Skeletal muscle tissue (tissue), 4 donors: ENCODE results near the gene PRKG1. TPM values are rescaled to one million over a fixed set of nuclear protein-coding genes. Genes with fewer than 3 reads are reported as not detected.

Experiments used
- H3K27ac ChIP-seq: one replicate; pipeline ENCODE4 v1.7.0; 2013; ENCODE audit warnings: mild to moderate bottlenecking, low read depth, low read length, inconsistent platforms
- H3K27me3 ChIP-seq, 3 donors: one replicate each; pipeline ENCODE4 v1.7.0; 2013; ENCODE audit warnings: low read length in 3 of 3; ENCODE audit not compliant: control insufficient read depth in 3 of 3, insufficient read depth in 3 of 3
- H3K36me3 ChIP-seq, 3 donors: one replicate each; pipeline ENCODE4 v1.7.0; 2013; ENCODE audit warnings: low read length in 3 of 3; ENCODE audit not compliant: control insufficient read depth in 3 of 3, insufficient read depth in 3 of 3
- H3K4me1 ChIP-seq, 3 donors: one replicate each; pipeline ENCODE4 v1.7.0; 2013; ENCODE audit warnings: low read length in 3 of 3, mild to moderate bottlenecking in 3 of 3; ENCODE audit not compliant: control insufficient read depth in 3 of 3, insufficient read depth in 3 of 3
- H3K4me3 ChIP-seq, 3 donors: one replicate each; pipeline ENCODE4 v1.7.0; 2013; ENCODE audit warnings: low read length in 3 of 3
- H3K9ac ChIP-seq, 3 donors: one replicate each; pipeline ENCODE4 v1.7.0; 2013; ENCODE audit warnings: low read length in 3 of 3, mild to moderate bottlenecking in 3 of 3, moderate library complexity in 2 of 3, low read depth in 1 of 3
- H3K9me3 ChIP-seq, 3 donors: one replicate each; pipeline ENCODE4 v1.7.0; 2013; ENCODE audit warnings: low read length in 3 of 3; ENCODE audit not compliant: control insufficient read depth in 3 of 3
- total RNA-seq: library from RNA; depleted of rRNA; stranded (reverse); fragments of >200 nt; gene quantifications from one replicate; pipeline ENCODE4 v1.2.3, GENCODE V29; 2014
- donor health status: Osteomylitis.

Gene PRKG1
- total RNA-seq, 1 donor from 2014 or later = 44.9 TPM

DNA sequence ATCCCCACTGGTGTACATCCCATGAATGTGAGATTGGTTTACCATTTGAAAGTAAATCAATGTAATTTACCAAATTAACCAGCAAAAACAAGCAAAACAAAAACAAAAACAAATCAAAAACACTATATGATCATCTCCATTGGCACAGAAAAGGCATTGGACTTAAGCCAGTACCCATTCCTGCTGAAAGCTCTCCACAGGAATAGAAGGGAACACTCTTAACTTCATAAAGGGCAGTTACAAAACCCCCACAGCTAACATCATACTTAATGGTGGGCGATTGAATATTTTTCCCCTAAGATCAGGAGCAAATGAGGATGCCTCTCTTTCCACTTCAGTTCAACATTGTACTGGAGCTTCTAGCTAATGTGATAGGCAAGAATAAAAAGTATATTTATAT lies 34.1 kb downstream of the PRKG1 start:
- no peaks in the 10 kb centered on the region for H3K4me1 ChIP-seq
- H3K27me3 ChIP-seq = no peaks in the 10 kb centered on the region
- H3K9me3 ChIP-seq = no peaks in the 10 kb centered on the region
- no peak overlapping the region for H3K4me3 ChIP-seq
- H3K27ac ChIP-seq = no peak overlapping the region
- no peak overlapping the region for H3K9ac ChIP-seq
- no peaks in the 10 kb centered on the region for H3K36me3 ChIP-seq

DNA sequence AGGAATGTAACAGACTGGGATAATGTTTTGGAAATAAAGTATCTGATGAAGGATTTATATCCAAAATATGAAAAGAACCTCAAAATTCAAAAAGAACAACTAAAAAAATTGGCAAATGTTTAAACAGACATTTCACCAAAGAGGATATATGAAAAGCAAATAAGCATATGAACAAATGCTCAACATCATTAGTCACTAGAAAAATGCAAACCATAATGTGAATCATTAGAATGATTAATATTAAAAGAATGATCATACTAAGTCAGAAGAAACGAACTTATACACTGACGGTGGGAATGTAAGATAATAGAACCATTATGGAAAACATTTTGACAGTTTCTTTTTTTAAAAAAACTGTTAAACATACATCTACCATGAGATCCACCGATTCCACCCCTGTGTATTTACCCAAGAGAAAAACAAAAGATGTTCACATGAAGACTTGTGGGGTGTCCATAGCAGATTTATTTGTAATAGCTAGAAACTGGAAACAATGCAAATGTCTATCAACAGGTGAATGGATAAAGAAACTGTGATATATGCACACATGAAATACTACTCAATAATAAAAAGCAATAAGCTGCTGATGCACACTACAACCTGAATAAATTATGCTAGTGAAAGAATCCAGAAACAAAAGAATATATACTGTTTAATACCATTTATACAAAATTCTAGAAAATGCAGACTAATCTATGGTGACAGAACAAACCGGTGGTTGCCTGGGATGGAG lies 35.7 kb downstream of the PRKG1 start:
- H3K9me3 ChIP-seq = no peaks in the 10 kb centered on the region
- no peaks in the 10 kb centered on the region for H3K27me3 ChIP-seq
- H3K36me3 ChIP-seq = no peaks in the 10 kb centered on the region
- no peaks in the 10 kb centered on the region for H3K4me1 ChIP-seq
- no peak overlapping the region for H3K4me3 ChIP-seq
- no peak overlapping the region for H3K9ac ChIP-seq
- no peak overlapping the region for H3K27ac ChIP-seq

DNA sequence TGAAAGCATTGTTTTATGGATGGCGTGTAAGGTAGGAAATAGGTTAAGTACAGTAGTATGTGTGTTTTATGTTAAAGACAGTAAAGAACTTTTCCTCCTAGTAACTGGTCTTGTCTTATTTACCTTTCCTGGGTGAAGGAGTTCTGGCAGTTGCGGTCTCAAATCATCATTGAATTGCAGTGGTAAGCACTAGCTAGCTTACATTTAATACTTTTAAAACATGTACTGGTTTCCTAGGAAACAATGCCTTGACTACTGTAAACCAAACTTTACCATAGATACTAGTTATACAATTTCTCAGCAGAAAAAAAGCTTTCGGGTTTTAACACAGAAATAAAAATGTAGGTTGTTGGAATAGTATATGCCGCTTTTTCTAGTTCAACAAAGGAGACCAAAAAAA lies 37.7 kb downstream of the PRKG1 start:
- Histone ChIP-seq H3K27ac (no peak overlapping the region), H3K9me3 (no peaks in the 10 kb centered on the region), H3K36me3 (no peaks in the 10 kb centered on the region), H3K4me1 (peaks cover 0 to 4% (median under 1%) of the 10 kb centered on the region in 3 donors), H3K4me3 (no peak overlapping the region), H3K27me3 (no peaks in the 10 kb centered on the region), H3K9ac (no peak overlapping the region)

DNA sequence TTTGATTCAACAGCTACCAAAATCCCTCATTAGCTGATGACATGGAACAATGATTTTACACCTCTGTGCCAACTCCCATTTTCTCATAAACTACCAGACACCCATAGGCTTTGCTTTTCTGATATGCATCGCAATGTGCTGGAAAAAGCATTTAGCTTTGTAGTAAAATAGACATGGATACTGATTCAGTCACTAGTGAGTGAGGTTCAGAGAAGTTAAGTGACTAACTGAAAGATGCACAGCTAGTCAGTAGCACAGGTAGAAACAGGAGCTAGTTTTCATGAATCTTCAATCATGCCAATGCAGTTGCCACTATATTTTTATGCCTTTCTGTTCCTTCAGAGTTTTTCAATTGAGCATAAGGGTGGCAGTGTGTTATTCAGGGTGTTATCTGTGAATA lies 38.7 kb downstream of the PRKG1 start:
- Histone ChIP-seq H3K27ac (no peak overlapping the region), H3K9me3 (no peaks in the 10 kb centered on the region), H3K27me3 (no peaks in the 10 kb centered on the region), H3K36me3 (no peaks in the 10 kb centered on the region), H3K4me1 (peaks cover 4 to 9% (median 9%) of the 10 kb centered on the region in 3 donors), H3K9ac (no peak overlapping the region), H3K4me3 (no peak overlapping the region)

DNA sequence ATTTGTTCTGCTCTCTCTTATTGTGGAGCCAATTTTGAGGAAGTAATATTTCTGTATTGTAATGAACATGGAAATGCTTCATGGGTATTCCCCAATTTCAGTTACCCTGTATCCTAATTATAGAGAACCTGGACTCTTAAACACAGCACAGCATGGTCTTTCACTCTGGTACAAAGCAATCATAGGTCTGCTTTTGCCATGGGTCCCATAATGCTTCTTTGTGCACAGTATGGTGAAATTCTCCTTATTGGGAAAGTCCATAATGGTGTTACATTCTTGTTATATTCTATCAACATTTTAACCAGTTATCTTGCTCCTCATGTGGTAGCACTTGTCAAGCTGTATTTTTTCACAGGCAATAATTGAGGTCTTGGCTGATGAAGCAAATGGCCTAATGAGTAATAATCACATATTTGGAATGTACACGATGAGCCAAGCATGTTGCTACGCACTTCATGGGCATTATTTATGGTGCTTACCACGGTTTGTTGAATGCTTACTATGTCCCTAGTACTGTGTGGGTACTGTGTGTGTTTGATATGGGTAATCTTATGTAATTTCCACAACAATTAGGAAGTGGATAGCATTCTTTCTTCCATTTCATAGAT lies 42.9 kb downstream of the PRKG1 start:
- no peaks in the 10 kb centered on the region for H3K27me3 ChIP-seq
- H3K9ac ChIP-seq = no peak overlapping the region
- H3K9me3 ChIP-seq = no peaks in the 10 kb centered on the region
- H3K27ac ChIP-seq = no peak overlapping the region
- H3K36me3 ChIP-seq = no peaks in the 10 kb centered on the region
- H3K4me1 ChIP-seq = peaks cover 4 to 9% (median 9%) of the 10 kb centered on the region in 3 donors
- H3K4me3 ChIP-seq = no peak overlapping the region

DNA sequence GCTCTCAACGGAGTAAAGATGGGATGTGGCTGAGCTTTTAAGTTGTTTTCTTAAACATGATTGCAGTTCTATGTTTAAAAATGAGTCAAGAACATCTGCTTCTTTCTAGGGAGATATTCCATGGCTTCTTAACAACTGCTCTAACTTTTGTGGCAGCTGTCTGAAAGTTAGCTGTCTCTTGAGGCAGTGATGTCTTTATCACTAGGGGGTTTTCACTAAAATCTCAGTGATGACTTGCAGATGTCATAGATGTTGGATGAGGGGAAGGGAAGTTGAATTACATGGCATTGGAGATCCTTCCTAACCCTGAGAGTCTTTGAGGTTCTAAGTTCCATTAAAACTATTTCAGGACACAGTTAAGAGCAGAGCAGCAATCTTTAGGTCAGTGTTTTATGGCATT lies 43.5 kb downstream of the PRKG1 start:
- H3K9ac ChIP-seq = no peak overlapping the region
- peaks cover 4 to 9% (median 9%) of the 10 kb centered on the region in 3 donors for H3K4me1 ChIP-seq
- H3K36me3 ChIP-seq = no peaks in the 10 kb centered on the region
- no peak overlapping the region for H3K4me3 ChIP-seq
- H3K9me3 ChIP-seq = no peaks in the 10 kb centered on the region
- H3K27me3 ChIP-seq = no peaks in the 10 kb centered on the region
- no peak overlapping the region for H3K27ac ChIP-seq

DNA sequence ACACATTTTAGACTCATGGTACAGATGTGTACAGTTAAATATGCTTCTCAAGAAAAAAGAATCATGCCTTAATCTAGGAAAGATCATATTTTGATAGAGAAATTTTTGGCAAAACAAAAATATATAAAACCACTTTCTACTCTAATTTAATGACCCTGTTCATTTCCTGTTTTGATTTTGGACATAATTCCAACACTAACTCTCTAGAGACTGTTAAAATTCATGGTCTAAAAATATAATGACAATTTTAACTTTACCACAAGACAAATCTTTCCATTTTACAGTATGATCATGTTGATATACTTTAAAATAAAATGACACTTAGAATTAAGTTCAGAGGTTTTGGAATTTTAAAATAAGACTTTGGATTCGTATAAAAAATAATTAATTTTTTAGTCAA lies 45.2 kb downstream of the PRKG1 start:
- H3K27me3 ChIP-seq = no peaks in the 10 kb centered on the region
- peaks cover 4 to 9% (median 9%) of the 10 kb centered on the region in 3 donors for H3K4me1 ChIP-seq
- no peaks in the 10 kb centered on the region for H3K9me3 ChIP-seq
- H3K36me3 ChIP-seq = no peaks in the 10 kb centered on the region
- H3K9ac ChIP-seq = no peak overlapping the region
- no peak overlapping the region for H3K4me3 ChIP-seq
- H3K27ac ChIP-seq = no peak overlapping the region

DNA sequence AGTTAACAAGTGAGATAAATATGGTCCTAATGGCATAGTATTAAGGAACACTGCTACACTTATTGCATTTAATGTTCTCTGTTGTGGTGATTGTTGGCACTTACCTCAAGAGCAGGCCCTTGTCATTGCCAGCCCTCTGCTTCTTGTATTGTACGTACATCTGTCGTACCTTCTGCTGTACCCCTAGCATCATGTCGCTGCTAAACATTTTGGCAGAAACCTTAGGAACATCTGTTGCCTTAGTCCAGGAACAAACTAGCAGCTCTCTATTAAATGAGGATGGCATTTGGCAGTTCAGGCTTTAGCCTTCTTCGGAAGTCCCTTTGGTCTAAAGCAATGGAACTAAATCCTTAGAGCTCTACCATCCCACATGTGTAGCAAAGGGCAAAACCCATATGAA lies 47.6 kb downstream of the PRKG1 start:
- no peak overlapping the region for H3K27ac ChIP-seq
- H3K9me3 ChIP-seq = no peaks in the 10 kb centered on the region
- peaks cover 4 to 9% (median 6%) of the 10 kb centered on the region in 3 donors for H3K4me1 ChIP-seq
- no peak overlapping the region for H3K4me3 ChIP-seq
- H3K9ac ChIP-seq = no peak overlapping the region
- no peaks in the 10 kb centered on the region for H3K27me3 ChIP-seq
- H3K36me3 ChIP-seq = no peaks in the 10 kb centered on the region

DNA sequence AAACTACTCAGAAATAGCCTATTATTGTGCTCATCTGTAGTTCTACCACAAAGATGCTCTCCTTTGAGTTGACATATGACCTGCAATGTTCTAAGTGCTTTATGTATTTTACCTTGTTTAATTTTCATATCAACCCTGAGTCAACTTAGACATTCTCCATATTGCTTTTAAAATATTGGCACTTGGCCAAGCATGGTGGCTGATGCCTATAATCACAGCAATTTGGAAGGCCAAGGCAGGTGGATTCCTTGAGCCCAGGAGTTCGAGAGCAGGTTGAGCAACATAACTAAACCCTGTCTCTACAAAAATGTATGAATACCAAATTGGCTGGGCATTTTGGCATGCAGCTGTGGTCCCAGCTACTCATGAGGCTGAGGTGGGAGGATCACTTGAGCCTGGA lies 50.6 kb downstream of the PRKG1 start:
- no peaks in the 10 kb centered on the region for H3K9me3 ChIP-seq
- no peak overlapping the region for H3K9ac ChIP-seq
- no peak overlapping the region for H3K4me3 ChIP-seq
- H3K27me3 ChIP-seq = no peaks in the 10 kb centered on the region
- no peaks in the 10 kb centered on the region for H3K4me1 ChIP-seq
- no peaks in the 10 kb centered on the region for H3K36me3 ChIP-seq
- H3K27ac ChIP-seq = no peak overlapping the region

DNA sequence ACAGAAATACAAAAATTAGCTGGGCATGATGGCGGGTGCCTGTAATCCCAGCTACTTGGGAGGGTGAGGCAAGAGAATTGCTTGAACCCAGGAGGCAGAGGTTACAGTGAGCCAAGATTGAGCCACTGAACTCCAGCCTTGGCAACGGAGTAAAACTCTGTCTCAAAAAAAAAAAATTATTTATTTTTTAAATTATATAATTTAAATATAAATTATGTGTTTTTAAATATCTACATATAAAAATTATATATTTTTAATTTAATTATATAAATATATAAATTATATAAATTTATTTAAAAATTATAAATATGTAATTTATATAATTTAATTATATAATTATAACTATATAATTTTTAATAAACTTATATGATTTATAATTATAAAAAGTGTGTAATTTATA lies 51.2 kb downstream of the PRKG1 start:
- H3K27ac ChIP-seq = no peak overlapping the region

More for the DNA sequence above, 51.2 kb downstream of the PRKG1 start:
- no peak overlapping the region for H3K9ac ChIP-seq
- H3K36me3 ChIP-seq = no peaks in the 10 kb centered on the region
- no peaks in the 10 kb centered on the region for H3K27me3 ChIP-seq
- H3K4me1 ChIP-seq = no peaks in the 10 kb centered on the region
- no peaks in the 10 kb centered on the region for H3K9me3 ChIP-seq
- H3K4me3 ChIP-seq = no peak overlapping the region
